Fibroblast of skin of right biceps (primary cell): ENCODE data around the gene PHKA1.
"Not testable (repeated sequence)": the region's sequence is repeated elsewhere in the genome, so short reads cannot be mapped to it uniquely, and the experiment has no call there.

Experiments
- DNase-seq: peaks from one replicate; pipeline ENCODE4 v3.0.0-alpha.2; 2013

The PHKA1 gene

DNA sequence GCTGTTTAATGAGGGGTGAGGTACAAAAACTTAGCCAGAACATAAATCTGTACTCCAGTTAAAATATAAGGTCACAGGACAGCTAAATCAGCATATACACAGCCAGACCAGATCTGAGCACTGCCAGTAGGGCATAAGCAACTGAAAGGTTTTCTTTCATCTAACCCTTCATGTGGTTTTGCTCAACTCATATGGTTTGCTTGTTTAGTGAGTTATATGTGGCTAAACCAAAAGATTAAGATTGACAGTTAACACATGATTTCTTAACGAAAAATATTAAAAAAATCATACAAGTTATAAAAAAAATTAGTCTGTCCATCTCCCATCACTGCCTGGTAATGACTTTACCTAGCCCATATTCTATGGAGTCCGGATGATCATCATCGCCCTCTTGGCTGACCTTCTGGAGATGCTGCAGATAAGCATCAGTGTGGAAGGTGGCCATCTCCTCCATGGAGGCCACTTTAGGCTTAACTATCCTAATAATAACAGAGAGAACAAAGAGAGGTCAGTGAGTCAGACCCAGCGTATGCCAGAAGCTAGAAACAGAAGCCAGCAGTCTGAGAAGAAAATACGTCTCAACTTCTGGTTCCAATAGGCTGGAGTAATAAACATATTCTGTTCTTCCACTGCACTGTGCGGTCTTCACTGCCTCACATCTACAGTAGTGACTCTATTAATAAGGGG, 145.6 kb downstream of the PHKA1 start:
- no peak for DNase-seq

DNA sequence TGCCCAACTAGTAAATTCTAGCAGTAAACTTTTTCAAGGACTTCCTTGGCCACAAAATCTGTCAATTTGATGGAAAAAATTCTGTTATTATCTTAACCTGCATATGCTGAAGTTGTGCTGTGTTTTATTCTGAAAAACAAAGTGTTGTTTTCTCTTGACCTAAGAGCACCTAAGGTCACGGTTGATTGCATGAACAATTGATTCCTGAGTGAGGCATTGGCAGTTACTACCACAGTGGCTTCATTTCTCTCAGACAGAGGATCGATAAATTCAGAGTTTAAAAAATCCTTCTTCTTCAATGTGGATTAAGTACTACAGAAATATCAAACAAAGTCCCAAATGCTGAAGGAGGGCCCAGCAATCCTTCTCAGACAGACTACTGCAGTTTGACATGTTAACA, 147.7 kb downstream of the PHKA1 start:
- no peak for DNase-seq

DNA sequence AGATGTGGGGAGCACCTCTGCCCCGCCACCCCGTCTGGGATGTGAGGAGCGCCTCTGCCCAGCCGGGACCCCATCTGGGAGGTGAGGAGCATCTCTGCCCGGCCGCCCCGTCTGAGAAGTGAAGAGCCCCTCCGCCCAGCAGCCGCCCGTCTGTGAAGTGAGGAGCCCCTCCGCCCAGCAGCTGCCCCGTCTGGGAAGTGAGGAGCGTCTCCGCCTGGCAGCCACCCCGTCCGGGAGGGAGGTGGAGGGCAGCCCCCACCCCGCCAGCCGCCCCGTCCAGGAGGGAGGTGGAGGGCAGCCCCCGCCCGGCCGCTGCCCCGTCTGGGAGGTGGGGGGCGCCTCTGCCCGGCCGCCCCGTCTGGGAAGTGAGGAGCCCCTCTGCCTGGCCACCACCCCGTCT, 154.5 kb downstream of the PHKA1 start:
- not testable (repeated sequence) for DNase-seq

DNA sequence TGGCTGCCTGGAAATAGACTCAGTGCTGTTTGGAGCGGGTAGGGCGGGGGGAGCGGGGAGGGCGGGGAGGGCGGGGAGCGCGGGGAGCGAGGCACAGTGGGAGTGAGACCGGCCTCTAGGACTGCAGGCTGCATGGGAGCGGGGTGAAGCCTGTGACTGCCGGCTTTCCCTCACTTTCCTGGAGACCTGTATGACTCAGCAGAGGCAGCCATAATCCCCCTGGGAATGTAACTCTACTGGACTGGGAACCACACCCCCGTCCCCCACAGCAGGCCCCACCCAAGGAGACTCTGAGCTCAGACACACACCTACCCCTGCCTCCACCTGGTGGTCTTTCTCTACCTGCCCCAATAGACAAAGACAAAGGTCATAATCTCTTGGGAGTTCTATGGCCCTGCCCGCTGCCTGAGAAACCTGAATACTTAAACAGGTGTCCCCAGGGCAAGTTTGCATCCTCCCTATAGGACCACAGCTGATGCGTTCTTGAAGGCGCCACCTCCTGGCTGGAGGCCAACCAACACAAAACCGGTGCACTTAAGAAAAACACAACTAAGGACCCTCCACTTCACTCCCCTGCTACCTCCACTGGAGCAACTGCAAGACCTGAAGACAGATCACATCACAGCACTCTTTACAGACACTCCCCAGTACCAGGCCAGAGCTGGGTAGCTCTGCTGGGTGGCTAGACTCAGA, 159.5 kb downstream of the PHKA1 start:
- DNase-seq, result peak; percentile 48

DNA sequence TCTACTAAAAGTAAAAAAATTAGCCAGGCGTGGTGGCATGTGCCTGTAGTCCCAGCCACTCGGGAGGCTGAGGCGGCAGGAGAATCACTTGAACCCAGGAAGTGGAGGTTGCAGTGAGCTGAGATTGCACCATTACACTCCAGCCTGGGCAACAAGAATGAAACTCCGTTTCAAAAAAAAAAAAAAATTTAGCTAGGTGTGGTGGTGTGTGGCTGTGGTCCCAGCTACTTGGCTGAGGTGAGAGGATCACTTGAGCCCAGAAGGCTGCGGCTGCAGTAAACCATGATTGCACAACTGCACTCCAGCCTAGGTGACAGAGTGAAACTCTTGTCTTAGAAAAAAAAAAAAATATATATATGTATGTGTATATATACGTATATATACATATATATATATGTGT, 161.7 kb downstream of the PHKA1 start:
- not testable (repeated sequence) for DNase-seq

DNA sequence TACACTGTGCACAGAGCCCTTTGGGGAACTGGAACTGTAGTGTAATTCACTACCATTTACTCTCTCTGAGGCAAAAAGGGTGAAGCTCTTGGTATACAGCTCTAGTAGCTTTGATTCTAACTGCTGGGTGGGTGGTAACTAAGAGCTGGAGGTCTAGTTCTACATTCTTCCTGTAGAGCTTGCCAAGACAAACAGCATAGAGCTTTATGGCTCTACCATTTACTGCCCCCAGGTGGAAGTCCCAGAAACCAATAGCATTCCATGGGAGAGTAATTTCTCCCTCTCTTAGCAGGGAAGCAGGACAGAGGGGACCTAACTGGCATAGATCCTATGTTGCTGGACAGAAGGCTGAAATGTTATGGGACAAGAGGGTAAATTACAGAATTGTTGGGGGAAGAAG, 168.1 kb downstream of the PHKA1 start:
- DNase-seq, result no peak

DNA sequence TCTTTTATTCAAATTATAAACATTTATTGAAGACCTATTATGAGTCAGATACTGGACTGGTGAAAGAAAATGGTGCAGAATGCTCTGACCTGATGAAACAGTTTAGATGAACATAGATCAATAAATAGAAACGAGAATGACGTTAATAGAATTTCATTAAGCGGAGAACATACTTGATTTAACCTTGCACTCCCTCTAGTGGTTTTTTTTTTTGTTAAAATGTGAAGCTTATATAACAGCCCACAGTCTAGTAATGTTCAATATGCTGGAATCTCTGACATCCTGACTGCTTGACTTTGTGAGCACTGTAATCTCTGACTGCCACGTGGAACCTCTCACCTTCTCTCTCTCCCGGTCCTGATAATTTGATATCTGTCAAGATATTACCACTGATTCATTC, 173.8 kb downstream of the PHKA1 start:
- DNase-seq, result peak; percentile 21

DNA sequence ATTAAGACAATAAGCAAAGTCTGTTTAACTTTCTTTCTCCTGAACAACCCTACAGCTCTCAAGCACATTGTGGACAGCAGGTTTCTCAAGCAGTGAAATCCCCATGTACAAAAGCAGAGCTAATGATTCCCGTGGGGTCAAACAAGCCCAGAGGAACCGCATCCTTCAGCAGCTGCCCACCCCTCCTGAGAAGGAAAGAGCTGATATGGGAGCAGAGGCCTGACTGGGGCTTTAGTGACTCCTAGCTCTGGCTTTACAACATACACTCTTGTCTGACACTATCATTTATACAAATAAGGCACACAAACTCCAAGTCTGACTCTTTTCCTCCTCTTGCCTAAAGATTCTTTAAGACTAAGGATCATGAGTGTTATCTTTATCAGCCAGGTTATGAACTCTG, 174.3 kb downstream of the PHKA1 start:
- no peak for DNase-seq

DNA sequence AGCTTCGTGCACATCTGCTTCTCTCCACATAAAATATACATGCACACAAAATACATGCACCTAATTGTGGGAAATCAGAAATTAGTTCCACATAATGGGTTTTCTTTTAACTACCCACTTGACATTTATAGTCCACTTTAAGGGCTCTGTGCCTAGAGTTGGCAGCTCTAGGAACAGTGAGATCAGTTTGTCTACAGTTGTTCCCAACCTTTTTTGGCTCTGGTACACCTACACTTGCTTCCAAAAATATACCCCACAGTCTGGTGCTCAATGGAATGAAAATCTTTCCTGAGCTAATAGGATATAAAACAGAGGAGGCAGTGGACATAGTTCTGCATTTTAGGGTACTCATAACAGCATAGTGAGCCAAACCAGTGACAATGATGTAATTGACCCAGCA, 177.6 kb downstream of the PHKA1 start:
- DNase-seq, result no peak

DNA sequence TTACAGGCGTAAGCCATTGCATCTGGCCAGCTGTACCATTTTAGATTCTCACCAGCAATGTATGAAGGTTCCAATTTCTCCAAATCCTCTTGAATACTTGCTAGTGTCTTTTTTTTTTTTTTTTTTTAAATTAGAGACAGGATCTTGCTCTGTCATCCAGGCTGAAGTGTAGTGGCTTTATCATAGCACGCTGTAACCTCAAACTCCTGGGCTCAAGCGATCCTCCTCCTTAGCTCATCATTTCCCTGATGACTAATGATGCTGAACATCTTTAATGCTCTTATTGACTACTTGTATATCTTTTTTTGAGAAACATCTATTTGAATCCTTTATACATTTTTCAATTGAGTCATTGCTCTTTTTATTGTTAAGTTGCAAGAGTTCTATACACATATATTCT, 181.7 kb downstream of the PHKA1 start:
- DNase-seq, result peak; percentile 47
